IgD-negative memory B cell (primary cell): Measurements from ENCODE around the gene HSPD1. TPM values are rescaled to one million over a fixed set of nuclear protein-coding genes. Genes with fewer than 3 reads are reported as not detected.
"Not testable (repeated sequence)": the region's sequence is repeated elsewhere in the genome, so short reads cannot be mapped to it uniquely, and the experiment has no call there.

ENCODE experiments used
- H3K27ac Mint-ChIP-seq, 3 donors: one replicate each; pipeline ENCODE4 v1.8.0; 2020 to 2022; ENCODE audit warnings: mild to moderate bottlenecking in 3 of 3, mixed read lengths in 3 of 3, moderate library complexity in 1 of 3
- H3K27me3 Mint-ChIP-seq: one replicate; pipeline ENCODE4 v1.8.0; 2021; ENCODE audit warnings: mixed read lengths
- H3K36me3 Mint-ChIP-seq: one replicate; pipeline ENCODE4 v1.8.0; 2020; ENCODE audit warnings: mild to moderate bottlenecking, mixed read lengths
- H3K4me1 Mint-ChIP-seq, 3 donors: one replicate each; pipeline ENCODE4 v1.8.0; 2020 to 2022; ENCODE audit warnings: mixed read lengths in 3 of 3, mild to moderate bottlenecking in 1 of 3
- H3K4me3 Mint-ChIP-seq, 4 donors: one replicate each; pipeline ENCODE4 v1.8.0; 2020 to 2022; ENCODE audit warnings: mild to moderate bottlenecking in 4 of 4, mixed read lengths in 4 of 4, moderate library complexity in 3 of 4
- H3K9me3 Mint-ChIP-seq, 3 donors: one replicate each; pipeline ENCODE4 v1.8.0; 2020 to 2021; ENCODE audit warnings: mixed read lengths in 3 of 3, mild to moderate bottlenecking in 1 of 3
- polyA plus RNA-seq: library from polyadenylated mRNA; unstranded; fragments of 300-500 nt; fragmentation: Illumina TruSeq; gene quantifications from one replicate; pipeline ENCODE4 v1.2.3, GENCODE V29; 2021

HSPD1 gene
- polyA plus RNA-seq, 1 donor from 2014 or later, result 92.3 TPM

GRCh38 chr2:197472166-197472565, 27.5 kb downstream of the HSPD1 start:
- Mint-ChIP-seq H3K9me3 (no peaks in the 10 kb centered on the region), H3K4me1 (peaks cover 0 to 1% (median 0%) of the 10 kb centered on the region in 3 donors), H3K36me3 (peaks cover 7% of the 10 kb centered on the region), H3K27ac (peak overlapping the region in 1 of 3 donors; percentile 9), H3K4me3 (no peak overlapping the region), H3K27me3 (no peaks in the 10 kb centered on the region)

GRCh38 chr2:197464175-197464574, 35.5 kb downstream of the HSPD1 start:
- Mint-ChIP-seq H3K4me1 (peaks cover 5 to 8% (median 5%) of the 10 kb centered on the region in 3 donors), H3K36me3 (peaks cover 5% of the 10 kb centered on the region), H3K27ac (peak overlapping the region in 1 of 3 donors; percentile 22), H3K27me3 (no peaks in the 10 kb centered on the region), H3K9me3 (no peaks in the 10 kb centered on the region), H3K4me3 (no peak overlapping the region)

- Mint-ChIP-seq H3K27me3 (no peaks in the 10 kb centered on the region), H3K36me3 (peaks cover 3% of the 10 kb centered on the region), H3K4me1 (peaks cover 9 to 18% (median 13%) of the 10 kb centered on the region in 3 donors), H3K4me3 (no peak overlapping the region), H3K9me3 (no peaks in the 10 kb centered on the region), H3K27ac (no peak overlapping the region)
Measured at GRCh38 chr2:197461057-197461456, 38.6 kb downstream of the HSPD1 start.

- no peaks in the 10 kb centered on the region for H3K9me3 Mint-ChIP-seq
- H3K36me3 Mint-ChIP-seq, result peaks cover 3% of the 10 kb centered on the region
- no peaks in the 10 kb centered on the region for H3K27me3 Mint-ChIP-seq
- H3K4me3 Mint-ChIP-seq, result no peak overlapping the region
- H3K4me1 Mint-ChIP-seq, result peaks cover 9 to 18% (median 12%) of the 10 kb centered on the region in 3 donors
- no peak overlapping the region for H3K27ac Mint-ChIP-seq
Measured at GRCh38 chr2:197460649-197461048, 39.0 kb downstream of the HSPD1 start.

GRCh38 chr2:197455428-197455827, 44.2 kb downstream of the HSPD1 start:
- Mint-ChIP-seq H3K36me3 (no peaks in the 10 kb centered on the region), H3K4me3 (peak overlapping the region in 3 of 4 donors; percentile 49 to 97 (median 79)), H3K27ac (peak overlapping the region in 2 of 3 donors; percentile 24 to 41), H3K9me3 (no peaks in the 10 kb centered on the region), H3K27me3 (no peaks in the 10 kb centered on the region), H3K4me1 (peaks cover 21 to 35% (median 30%) of the 10 kb centered on the region in 3 donors)

GRCh38 chr2:197454923-197455322, 44.7 kb downstream of the HSPD1 start:
- peaks cover 20 to 35% (median 30%) of the 10 kb centered on the region in 3 donors for H3K4me1 Mint-ChIP-seq

GRCh38 chr2:197453914-197454398, 45.7 kb downstream of the HSPD1 start:
- Mint-ChIP-seq H3K9me3 (no peaks in the 10 kb centered on the region), H3K27ac (peak overlapping the region; percentile 97 to 100 (median 100)), H3K27me3 (no peaks in the 10 kb centered on the region), H3K4me3 (peak overlapping the region; percentile 97 to 100 (median 100)), H3K36me3 (no peaks in the 10 kb centered on the region), H3K4me1 (peaks cover 18 to 32% (median 26%) of the 10 kb centered on the region in 3 donors)

More at GRCh38 chr2:197454923-197455322, 44.7 kb downstream of the HSPD1 start:
- Mint-ChIP-seq H3K27ac (peak overlapping the region; percentile 7 to 97 (median 67)), H3K36me3 (no peaks in the 10 kb centered on the region), H3K4me3 (peak overlapping the region; percentile 97 to 100 (median 100)), H3K27me3 (no peaks in the 10 kb centered on the region), H3K9me3 (no peaks in the 10 kb centered on the region)

- Mint-ChIP-seq H3K27me3 (no peaks in the 10 kb centered on the region), H3K27ac (peak within 1 kb of the TSS; percentile 97 to 100 (median 100)), H3K9me3 (no peaks in the 10 kb centered on the region), H3K4me1 (peaks cover 18 to 31% (median 24%) of the 10 kb centered on the region in 3 donors), H3K4me3 (peak within 1 kb of the TSS; percentile 97 to 100 (median 100)), H3K36me3 (no peaks in the 10 kb centered on the region)
Measured at GRCh38 chr2:197453123-197453913, 46.3 kb downstream of the HSPD1 start, which contains the start of gene COQ10B. TSS of gene COQ10B (plus strand) at chr2:197453552. CDS start at chr2:197453561, 9 bp downstream.

GRCh38 chr2:197452754-197453122, 46.9 kb downstream of the HSPD1 start:
- peaks cover 16 to 27% (median 21%) of the 10 kb centered on the region in 3 donors for H3K4me1 Mint-ChIP-seq
- peak overlapping the region; percentile 97 to 100 (median 100) for H3K4me3 Mint-ChIP-seq
- H3K9me3 Mint-ChIP-seq, result no peaks in the 10 kb centered on the region
- no peaks in the 10 kb centered on the region for H3K36me3 Mint-ChIP-seq
- peak overlapping the region; percentile 97 to 100 (median 100) for H3K27ac Mint-ChIP-seq
- H3K27me3 Mint-ChIP-seq, result no peaks in the 10 kb centered on the region

- Mint-ChIP-seq H3K4me1 (peaks cover 15 to 24% (median 16%) of the 10 kb centered on the region in 3 donors), H3K27ac (peak overlapping the region in 2 of 3 donors; percentile 15 to 97), H3K4me3 (peak overlapping the region in 1 of 4 donors; percentile 78)
- not testable (repeated sequence) for H3K9me3 Mint-ChIP-seq, H3K36me3 Mint-ChIP-seq, H3K27me3 Mint-ChIP-seq
Measured at GRCh38 chr2:197450935-197451358, 48.7 kb downstream of the HSPD1 start.

- Mint-ChIP-seq H3K4me3 (no peak overlapping the region), H3K27me3 (no peaks in the 10 kb centered on the region), H3K9me3 (no peaks in the 10 kb centered on the region), H3K27ac (no peak overlapping the region), H3K4me1 (peaks cover 15 to 24% (median 16%) of the 10 kb centered on the region in 3 donors), H3K36me3 (no peaks in the 10 kb centered on the region)
Measured at GRCh38 chr2:197450465-197450864, 49.2 kb downstream of the HSPD1 start.

GRCh38 chr2:197446844-197447243, 52.8 kb downstream of the HSPD1 start:
- Mint-ChIP-seq H3K4me1 (peaks cover 0 to 2% (median 0%) of the 10 kb centered on the region in 3 donors), H3K9me3 (no peaks in the 10 kb centered on the region), H3K4me3 (no peak overlapping the region), H3K27me3 (no peaks in the 10 kb centered on the region), H3K36me3 (no peaks in the 10 kb centered on the region), H3K27ac (no peak overlapping the region)

- Mint-ChIP-seq H3K36me3 (no peaks in the 10 kb centered on the region), H3K9me3 (no peaks in the 10 kb centered on the region), H3K4me1 (no peaks in the 10 kb centered on the region), H3K27me3 (no peaks in the 10 kb centered on the region), H3K27ac (no peak overlapping the region), H3K4me3 (no peak overlapping the region)
Measured at GRCh38 chr2:197445746-197446145, 53.9 kb downstream of the HSPD1 start.

- Mint-ChIP-seq H3K9me3 (no peaks in the 10 kb centered on the region), H3K36me3 (no peaks in the 10 kb centered on the region), H3K27ac (no peak overlapping the region), H3K4me3 (peak overlapping the region in 1 of 4 donors; percentile 29), H3K27me3 (no peaks in the 10 kb centered on the region), H3K4me1 (peaks cover 0 to 1% (median 0%) of the 10 kb centered on the region in 3 donors)
Measured at GRCh38 chr2:197442857-197443256, 56.8 kb downstream of the HSPD1 start.

- Mint-ChIP-seq H3K36me3 (no peaks in the 10 kb centered on the region), H3K4me3 (peak overlapping the region in 1 of 4 donors; percentile 74), H3K27me3 (no peaks in the 10 kb centered on the region), H3K27ac (peak overlapping the region in 2 of 3 donors; percentile 57 to 59), H3K9me3 (no peaks in the 10 kb centered on the region), H3K4me1 (peaks cover 17 to 23% (median 18%) of the 10 kb centered on the region in 3 donors)
Measured at GRCh38 chr2:197437380-197437779, 62.3 kb downstream of the HSPD1 start.
